Thymus (tissue), 11 donors: Measurements from ENCODE around the gene ZNF552. TPM values are rescaled to one million over a fixed set of nuclear protein-coding genes. Genes with fewer than 3 reads are reported as not detected.
"Not testable (repeated sequence)": the region's sequence is repeated elsewhere in the genome, so short reads cannot be mapped to it uniquely, and the experiment has no call there.

Experiments
- DNase-seq, 9 donors: peaks; one replicate each; pipeline ENCODE4 v3.0.0-alpha.2; 2013; ENCODE audit warnings: low spot score in 9 of 9, low read depth in 6 of 9, missing footprints in 1 of 9
- H3K27ac ChIP-seq, 2 donors: one replicate each; pipeline ENCODE4 v1.5.1; 2013; ENCODE audit warnings: control low read depth in 1 of 2, low read depth in 1 of 2, low read length in 1 of 2, mild to moderate bottlenecking in 1 of 2, moderate library complexity in 1 of 2
- H3K27me3 ChIP-seq, 2 donors: one replicate each; pipeline ENCODE4 v1.5.1; 2013; ENCODE audit warnings: low read length in 1 of 2; ENCODE audit not compliant: control insufficient read depth in 2 of 2, insufficient read depth in 1 of 2
- H3K36me3 ChIP-seq, 2 donors: one replicate each; pipeline ENCODE4 v1.5.1; 2013; ENCODE audit warnings: low read length in 1 of 2, mild to moderate bottlenecking in 1 of 2, moderate library complexity in 1 of 2; ENCODE audit not compliant: control insufficient read depth in 2 of 2, insufficient read depth in 2 of 2
- H3K4me1 ChIP-seq, 2 donors: one replicate each; pipeline ENCODE4 v1.5.1; 2013; ENCODE audit warnings: low read length in 2 of 2; ENCODE audit not compliant: control insufficient read depth in 2 of 2, insufficient read depth in 2 of 2
- H3K4me3 ChIP-seq, 2 donors: one replicate each; pipeline ENCODE4 v1.5.1; 2013; ENCODE audit warnings: low read length in 2 of 2, control low read depth in 1 of 2, mild to moderate bottlenecking in 1 of 2
- H3K9me3 ChIP-seq, 2 donors: one replicate each; pipeline ENCODE4 v1.5.1; 2013; ENCODE audit warnings: low read length in 1 of 2, mild to moderate bottlenecking in 1 of 2; ENCODE audit not compliant: control insufficient read depth in 2 of 2, insufficient read depth in 1 of 2
- WGBS: extraction: QIAGEN DNeasy Blood & Tissue Kit; methylation state at CpG from one replicate; pipeline ENCODE4 v1.1.7; 2013; 5-methylcytosine and 5-hydroxymethylcytosine counted together
- polyA plus RNA-seq: library from polyadenylated mRNA; stranded (reverse); fragments of 200-250 nt; gene quantifications from one replicate; pipeline ENCODE4 v1.2.3, GENCODE V29; 2013
- total RNA-seq: library from RNA; stranded (reverse); fragments of 120-200 nt; gene quantifications from one replicate; pipeline ENCODE4 v1.2.4, GENCODE V29; 2013
- donor health status: healthy.

The ZNF552 gene
- total and polyA plus RNA-seq, 2 donors: 7.3 to 7.8 TPM

DNA sequence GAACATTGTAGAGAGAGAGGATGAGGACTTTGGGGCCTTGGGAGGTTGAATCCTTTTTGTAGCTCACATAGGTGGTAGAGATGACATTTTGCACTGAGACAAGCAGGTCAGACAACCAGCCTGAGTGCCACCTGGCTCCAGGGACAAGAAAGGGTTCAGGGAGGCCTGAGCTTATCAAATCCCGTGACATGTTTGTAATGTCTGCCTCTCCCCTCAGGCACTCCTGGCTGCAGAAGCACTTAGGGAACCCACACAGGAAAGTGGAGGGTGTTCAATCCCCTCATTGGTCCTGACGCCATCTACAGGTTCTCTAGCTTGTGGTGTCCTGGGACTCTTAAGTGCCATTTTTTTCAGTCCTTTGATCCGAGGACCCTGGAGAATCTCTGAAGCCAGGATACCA, 6.4 kb upstream of the ZNF552 start:
- not testable (repeated sequence) for H3K4me3 ChIP-seq, H3K9me3 ChIP-seq, H3K36me3 ChIP-seq, H3K4me1 ChIP-seq, DNase-seq, H3K27ac ChIP-seq, H3K27me3 ChIP-seq
- 92% methylated on average over 3 of the region's 3 CpGs for WGBS

DNA sequence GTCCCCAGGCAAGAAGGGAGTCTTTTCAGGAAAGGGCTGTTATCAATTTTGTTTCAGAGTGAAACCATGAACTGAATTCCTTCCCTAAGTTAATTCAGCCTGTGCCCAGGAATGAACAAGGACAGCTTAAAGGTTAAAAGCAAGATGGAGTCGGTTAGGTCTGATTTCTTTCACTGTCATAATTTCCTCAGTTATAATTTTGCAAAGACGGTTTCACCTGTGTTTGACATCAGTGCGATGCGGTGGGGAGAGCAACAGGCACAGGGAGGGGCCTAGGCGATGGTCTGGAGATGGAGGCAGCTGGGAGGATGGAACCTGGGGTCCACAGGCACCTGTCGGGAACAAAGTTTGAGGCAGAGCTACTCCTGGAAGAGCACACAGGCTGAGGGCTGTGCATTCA, 5.9 kb upstream of the ZNF552 start:
- Histone ChIP-seq H3K36me3 (no peaks in the 10 kb centered on the region), H3K9me3 (no peaks in the 10 kb centered on the region), H3K27me3 (no peaks in the 10 kb centered on the region), H3K4me3 (peak overlapping the region in 1 of 2 donors; percentile 86), H3K4me1 (peaks cover 9% of the 10 kb centered on the region in 2 donors), H3K27ac (no peak overlapping the region)
- no peak for DNase-seq
- WGBS: 93% methylated on average over 6 of the region's 6 CpGs

DNA sequence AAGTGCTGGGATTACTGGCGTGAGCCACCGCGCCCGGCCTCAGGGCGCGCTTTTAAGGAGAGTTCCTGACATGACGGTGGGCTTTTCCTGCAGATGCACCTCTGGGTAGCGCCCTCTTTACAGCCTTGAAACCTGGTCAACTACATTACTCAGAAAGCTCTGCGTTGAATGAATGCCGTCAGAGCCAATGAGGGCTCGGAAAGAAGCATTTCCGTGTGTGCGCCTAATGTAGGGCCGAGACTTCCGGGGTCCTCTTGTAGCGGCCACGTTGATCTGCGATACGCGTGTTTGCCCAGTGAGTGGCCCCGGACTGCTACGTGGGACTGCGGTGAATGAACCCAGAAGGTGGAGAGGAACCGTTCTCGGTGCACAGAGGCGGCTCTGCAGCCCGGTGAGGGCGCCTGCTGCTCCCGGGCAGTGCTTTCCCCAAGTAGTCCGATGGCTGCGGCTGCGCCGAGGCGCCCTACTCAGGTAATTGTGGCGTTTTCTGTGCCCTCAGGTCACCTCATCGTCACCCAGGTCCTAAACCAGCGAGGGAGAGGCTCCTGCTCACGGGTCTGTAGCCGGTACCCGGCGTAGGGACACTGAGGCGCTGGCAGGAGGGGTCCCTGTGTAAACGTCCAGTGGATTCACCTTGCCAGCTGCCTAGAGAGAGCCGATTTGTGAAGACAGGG, 4.9 kb upstream of the ZNF552 start:
- H3K4me3 ChIP-seq: peak overlapping the region; percentile 86 to 98
- peak; percentile 70 to 94 (median 87) for DNase-seq
- H3K4me1 ChIP-seq: peaks cover 9 to 11% of the 10 kb centered on the region in 2 donors
- H3K9me3 ChIP-seq: no peaks in the 10 kb centered on the region
- no peaks in the 10 kb centered on the region for H3K36me3 ChIP-seq
- peak overlapping the region; percentile 82 to 89 for H3K27ac ChIP-seq
- no peaks in the 10 kb centered on the region for H3K27me3 ChIP-seq
- under 1% methylated on average over 44 of the region's 44 CpGs for WGBS

DNA sequence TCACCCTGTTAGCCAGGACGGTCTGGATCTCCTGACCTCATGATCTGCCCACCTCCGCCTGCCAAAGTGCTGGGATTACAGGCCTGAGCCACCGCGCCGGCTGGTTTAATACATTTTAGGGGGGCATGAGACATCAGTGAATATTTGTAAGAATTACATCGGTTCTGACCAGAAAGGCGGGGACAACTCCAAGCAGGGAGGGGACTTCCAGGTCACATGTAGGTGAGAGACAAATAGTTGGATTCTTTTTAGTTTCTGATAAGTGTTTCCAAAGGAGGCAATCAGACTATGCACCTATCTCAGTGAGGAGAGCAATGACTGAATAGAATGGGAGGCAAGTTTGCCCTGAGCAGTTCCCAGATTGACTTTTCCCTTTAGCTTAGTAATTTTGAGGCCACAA, 3.7 kb upstream of the ZNF552 start:
- Histone ChIP-seq H3K27me3 (no peaks in the 10 kb centered on the region), H3K4me3 (no peak overlapping the region), H3K4me1 (peaks cover 15 to 19% of the 10 kb centered on the region in 2 donors), H3K36me3 (no peaks in the 10 kb centered on the region), H3K27ac (no peak overlapping the region), H3K9me3 (no peaks in the 10 kb centered on the region)
- DNase-seq: no peak
- WGBS: 96% methylated on average over 7 of the region's 7 CpGs

DNA sequence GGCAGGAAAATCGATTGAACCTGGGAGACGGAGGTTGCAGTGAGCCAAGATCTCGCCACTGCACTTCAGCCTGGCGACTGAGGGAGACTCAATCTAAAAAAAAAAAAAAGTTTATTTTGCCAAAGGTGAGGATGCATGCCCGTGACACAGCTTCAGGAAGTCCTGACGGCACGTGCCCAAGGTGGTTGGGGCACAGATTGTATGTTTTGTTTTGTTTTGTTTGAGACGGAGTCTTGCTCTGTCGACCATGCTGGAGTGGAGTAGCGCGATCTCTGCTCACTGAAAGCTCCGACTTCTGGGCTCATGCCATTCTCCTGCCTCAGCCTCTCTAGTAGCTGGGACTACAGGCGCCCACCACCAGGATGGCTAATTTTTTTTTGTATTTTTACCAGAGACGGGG, 3.3 kb upstream of the ZNF552 start:
- H3K9me3 ChIP-seq: no peaks in the 10 kb centered on the region
- DNase-seq: no peak
- no peak overlapping the region for H3K27ac ChIP-seq
- no peak overlapping the region for H3K4me3 ChIP-seq
- peaks cover 15 to 21% of the 10 kb centered on the region in 2 donors for H3K4me1 ChIP-seq
- H3K27me3 ChIP-seq: no peaks in the 10 kb centered on the region
- WGBS: 95% methylated on average over 14 of the region's 14 CpGs
- no peaks in the 10 kb centered on the region for H3K36me3 ChIP-seq

DNA sequence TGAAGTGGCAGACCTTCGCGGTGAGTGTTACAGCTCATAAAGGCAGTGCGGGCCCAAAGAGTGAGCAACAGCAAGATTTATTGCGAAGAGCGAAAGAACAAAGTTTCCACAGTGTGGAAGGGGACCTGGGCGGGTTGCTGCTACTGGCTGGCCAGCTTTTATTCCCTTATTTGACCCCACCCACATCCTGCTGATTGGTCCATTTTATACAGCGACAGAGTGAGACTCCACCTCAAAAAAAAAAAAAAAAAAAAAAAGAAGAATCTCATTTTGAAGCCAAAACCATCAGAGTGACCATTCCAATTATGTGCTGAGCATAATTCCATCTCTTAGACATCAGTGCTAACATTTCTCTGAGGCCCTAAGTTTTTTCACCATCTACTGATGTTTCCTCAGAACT, 1.9 kb upstream of the ZNF552 start:
- Histone ChIP-seq H3K9me3 (no peaks in the 10 kb centered on the region), H3K4me1 (peaks cover 19 to 32% of the 10 kb centered on the region in 2 donors), H3K27ac (no peak overlapping the region), H3K27me3 (no peaks in the 10 kb centered on the region), H3K36me3 (peaks cover 0 to 3% of the 10 kb centered on the region in 2 donors), H3K4me3 (no peak overlapping the region)
- WGBS: 80% methylated on average over 7 of the region's 7 CpGs
- DNase-seq: no peak

DNA sequence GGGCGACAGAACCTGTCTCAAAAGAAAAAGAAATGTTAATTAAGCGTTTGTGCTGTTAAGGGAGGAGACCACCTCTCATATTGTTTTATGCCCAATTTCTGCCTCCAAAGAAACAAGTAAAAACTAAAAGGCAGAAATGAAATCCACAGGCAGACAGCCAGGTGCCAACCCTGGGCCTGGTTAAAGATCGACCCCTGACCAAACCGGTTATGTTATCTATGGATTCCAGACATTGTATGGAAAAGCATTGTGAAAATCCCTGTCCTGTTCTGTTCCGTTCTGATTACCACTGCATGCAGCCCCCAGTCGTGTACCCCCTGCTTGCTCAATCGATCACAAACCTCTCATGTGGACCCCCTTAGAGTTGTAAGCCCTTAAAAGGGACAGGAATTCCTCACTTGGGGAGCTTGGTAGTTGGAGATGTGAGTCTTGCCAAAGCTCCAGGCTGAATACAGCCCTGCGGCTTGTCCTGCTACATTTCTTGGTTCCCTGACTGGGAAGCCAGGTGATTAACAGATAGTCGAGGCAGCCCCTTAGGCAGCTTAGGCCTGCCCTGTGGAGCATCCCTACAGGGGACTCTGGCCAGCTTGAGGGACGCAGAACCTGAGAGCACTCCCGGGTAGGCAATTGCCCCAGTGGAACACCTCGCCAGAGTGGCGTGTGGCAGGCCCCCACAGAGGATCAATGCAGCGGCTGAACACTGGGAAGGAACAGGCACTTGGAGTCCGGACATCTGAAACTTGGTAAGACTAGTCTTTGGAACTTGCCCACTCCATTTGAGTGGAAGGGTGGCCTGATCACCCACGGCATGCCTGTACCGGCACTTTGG, 748 bp upstream of the ZNF552 start:
- Histone ChIP-seq H3K4me1 (peaks cover 19 to 28% of the 10 kb centered on the region in 2 donors), H3K36me3 (peaks cover 3% of the 10 kb centered on the region in 2 donors), H3K4me3 (peak overlapping the region; percentile 88 to 91), H3K9me3 (no peaks in the 10 kb centered on the region), H3K27ac (peak overlapping the region in 1 of 2 donors; percentile 31), H3K27me3 (no peaks in the 10 kb centered on the region)
- 96% methylated on average over 17 of the region's 17 CpGs for WGBS
- DNase-seq: no peak

DNA sequence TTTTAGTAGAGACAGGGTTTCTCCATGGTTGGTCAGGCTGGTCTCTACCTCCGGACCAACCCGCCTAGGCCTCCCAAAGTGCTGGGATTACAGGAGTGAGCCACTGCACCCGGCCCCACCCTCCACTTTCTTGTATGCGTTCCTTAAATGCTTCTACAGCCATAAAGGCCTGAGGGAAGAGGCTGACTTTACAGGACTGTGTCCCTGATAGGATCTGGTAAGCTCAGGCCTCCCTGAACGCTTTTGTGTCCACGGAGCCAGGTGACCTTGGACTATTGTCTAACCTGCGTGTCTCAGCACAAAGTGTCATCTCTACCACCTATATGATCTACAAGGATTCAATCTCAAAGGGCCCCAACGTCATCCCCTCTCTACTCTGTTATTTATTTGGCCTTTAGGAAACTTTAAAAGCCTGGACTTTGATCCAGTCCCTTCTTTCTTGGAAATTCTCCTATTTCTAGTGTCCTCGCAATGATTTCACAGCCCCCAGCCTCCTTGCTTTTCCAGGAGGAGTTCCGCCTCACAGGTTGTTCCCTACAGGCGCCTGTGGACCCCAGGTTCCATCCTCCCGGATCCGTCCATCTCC, 701 bp downstream of the ZNF552 start:
- 39% methylated on average over 12 of the region's 13 CpGs for WGBS
- peaks cover 14 to 23% of the 10 kb centered on the region in 2 donors for H3K4me1 ChIP-seq
- peak overlapping the region; percentile 88 to 91 for H3K4me3 ChIP-seq
- H3K27ac ChIP-seq: no peak overlapping the region
- no peaks in the 10 kb centered on the region for H3K9me3 ChIP-seq
- DNase-seq: no peak
- H3K36me3 ChIP-seq: peaks cover 6 to 8% of the 10 kb centered on the region in 2 donors
- no peaks in the 10 kb centered on the region for H3K27me3 ChIP-seq
